GM19463 (cell line): ENCODE results near the gene TGFBR3.

Source experiments
- ATAC-seq: cut with Tn5 transposase; IDR thresholded peaks from one replicate; pipeline ENCODE4 v1.9.1; 2021; ENCODE audit warnings: mild to moderate bottlenecking, moderate library complexity; ENCODE audit not compliant: unreplicated experiment

The TGFBR3 gene

DNA sequence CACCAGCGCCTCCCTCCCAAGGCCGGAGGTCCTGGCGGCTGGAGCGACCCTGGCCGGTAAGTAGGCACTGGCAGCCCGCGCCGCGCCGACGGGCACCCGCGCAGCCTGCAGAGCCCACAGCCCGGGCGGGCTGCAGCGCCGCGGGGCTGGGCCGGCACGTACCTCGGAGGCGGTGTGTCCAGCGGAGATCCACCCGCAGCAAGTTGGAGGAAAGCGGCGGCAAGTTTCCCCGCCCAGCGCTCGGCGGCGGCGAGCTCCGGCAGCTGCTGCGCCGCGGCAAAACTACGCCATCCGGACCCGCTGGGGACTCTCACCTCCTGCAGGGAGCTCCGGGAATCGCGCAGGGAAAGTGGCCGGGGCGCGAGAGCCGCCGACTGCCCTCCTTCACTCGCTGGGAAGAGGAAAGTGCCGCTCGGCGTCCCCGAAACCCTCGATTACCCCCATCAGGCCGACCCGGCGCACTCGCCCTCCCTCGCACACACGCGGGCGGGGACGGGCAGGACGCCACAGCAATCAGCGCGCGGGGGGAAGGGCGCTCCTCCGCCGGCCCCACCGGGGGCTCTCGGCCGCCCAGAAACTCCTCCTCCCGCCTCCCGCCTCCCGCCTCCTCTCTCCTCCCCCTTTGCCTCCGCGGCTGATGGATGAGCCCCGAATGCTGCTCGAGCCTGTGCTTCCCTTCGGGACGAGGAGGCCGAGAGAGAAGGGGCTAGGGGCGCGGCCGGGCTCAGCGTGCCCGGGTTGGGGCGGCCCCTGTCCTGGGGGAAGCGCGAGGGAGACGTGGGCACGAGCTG lies at the start of gene TGFBR3:
TGFBR3 (minus strand) TSS at position 436 of the 791 bp plus-strand sequence. CDS start 24,620 bp downstream, outside the sequence.
- peak; percentile 65 for ATAC-seq

DNA sequence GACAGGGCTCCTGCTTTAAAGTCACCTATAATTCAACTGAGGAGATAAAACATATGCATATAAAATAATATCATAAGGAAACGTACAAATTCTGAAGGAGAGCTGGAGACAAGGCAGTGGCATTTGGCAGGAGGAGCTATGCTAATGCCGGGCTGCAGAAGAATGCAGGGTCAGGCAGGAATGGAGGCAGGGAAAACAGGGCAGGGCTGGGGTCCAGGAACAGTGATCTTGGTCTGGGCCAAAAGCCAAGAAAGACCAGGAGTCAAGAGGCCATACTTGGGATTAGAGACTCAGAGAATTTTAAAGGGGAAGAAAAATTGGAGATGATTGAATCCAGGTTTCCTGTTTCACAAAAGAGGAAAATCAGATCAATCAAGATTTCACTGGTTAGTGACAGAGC lies 43.3 kb upstream of the TGFBR3 start:
- ATAC-seq, result no peak

DNA sequence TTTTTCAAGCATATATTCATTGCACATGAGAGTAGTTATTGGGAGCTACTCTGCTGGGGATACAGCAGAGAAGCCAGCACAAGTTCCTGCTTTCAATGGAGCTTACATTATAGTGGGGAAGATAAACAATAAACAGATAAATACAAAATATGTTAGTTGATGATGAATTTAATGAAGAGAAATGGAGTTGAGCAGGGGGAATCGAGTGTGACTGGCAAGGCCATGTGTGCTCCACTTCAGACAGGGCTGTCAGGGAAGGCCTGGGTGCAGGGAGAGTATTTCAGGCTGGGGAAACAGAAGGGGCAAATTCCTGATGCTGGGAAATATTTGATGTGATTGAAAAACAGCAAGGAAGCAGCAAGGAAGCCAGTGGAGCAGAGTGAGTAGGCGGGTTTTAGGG lies 42.1 kb upstream of the TGFBR3 start:
- no peak for ATAC-seq

DNA sequence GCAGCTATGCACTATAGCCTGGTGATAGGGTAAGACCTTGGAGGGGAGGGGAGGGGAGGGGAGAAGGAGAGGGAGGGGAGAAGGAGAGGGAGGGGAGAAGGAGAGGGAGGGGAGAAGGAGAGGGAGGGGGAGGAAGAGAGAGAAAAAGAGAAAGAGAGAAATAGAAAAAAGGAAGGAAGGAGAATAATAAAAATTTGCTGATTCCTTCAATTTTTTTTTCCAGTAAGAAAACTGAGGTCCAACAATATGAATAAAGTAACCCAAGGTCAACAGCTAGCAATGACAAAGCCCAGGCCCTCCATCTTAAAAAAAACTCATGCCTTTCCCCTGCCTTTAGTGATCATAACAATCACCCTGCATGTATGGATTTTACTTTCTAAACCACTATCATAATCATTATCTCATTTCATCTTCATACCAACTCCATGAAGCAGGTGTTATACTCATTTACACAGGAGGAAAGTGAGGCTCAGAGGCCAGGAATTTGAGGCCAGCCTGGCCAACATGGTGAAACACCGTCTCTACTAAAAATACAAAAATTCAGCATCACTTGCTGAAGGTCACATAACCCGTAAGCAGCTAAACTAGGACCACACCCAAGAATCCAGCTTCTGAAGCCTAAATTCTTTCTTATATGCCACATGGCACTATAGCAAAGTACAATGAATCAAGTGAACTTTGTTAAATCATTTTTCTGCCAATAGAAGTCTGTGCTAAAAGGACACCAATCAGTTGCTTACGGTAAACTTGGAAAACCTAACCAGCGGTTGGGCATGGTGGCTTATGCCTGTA lies 39.9 kb upstream of the TGFBR3 start:
- ATAC-seq, result no peak

DNA sequence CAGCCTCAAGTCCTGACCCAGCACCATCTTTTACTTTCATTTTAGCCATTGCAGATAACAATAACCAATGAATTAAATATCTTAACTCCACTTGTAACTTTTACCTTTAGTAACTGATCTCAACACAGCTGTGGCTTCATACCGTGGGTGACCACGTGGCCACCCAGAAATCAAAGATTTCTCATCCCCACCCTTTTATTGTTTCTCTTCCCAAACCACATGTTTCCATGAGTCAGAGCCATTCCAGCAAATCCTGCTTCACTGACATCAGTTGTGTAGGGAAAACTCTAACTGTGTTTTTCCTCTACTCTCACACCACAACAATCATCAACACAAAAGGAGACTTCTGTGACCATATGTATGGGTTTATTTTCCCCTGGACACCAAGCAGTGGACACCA lies 38.2 kb upstream of the TGFBR3 start:
- no peak for ATAC-seq

DNA sequence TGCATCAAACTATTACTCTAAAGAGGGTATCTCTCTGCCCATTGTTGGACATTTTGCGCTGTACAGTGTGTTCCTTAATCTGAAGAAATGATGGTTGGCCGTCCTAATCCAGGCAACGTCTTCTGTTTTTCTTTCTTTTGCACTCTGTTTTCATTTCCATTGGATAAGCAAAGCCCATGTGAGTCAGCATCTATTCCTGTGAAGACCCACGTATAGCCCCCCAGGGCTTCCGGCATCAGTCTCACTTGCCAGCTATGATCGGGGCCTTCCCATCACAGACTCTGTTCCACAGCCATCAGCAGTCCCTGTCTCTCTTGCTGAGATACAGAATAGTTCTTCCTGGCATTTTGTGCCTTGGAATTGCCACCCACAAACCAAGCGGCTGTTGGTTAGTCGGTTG lies 34.0 kb upstream of the TGFBR3 start:
- ATAC-seq, result no peak

DNA sequence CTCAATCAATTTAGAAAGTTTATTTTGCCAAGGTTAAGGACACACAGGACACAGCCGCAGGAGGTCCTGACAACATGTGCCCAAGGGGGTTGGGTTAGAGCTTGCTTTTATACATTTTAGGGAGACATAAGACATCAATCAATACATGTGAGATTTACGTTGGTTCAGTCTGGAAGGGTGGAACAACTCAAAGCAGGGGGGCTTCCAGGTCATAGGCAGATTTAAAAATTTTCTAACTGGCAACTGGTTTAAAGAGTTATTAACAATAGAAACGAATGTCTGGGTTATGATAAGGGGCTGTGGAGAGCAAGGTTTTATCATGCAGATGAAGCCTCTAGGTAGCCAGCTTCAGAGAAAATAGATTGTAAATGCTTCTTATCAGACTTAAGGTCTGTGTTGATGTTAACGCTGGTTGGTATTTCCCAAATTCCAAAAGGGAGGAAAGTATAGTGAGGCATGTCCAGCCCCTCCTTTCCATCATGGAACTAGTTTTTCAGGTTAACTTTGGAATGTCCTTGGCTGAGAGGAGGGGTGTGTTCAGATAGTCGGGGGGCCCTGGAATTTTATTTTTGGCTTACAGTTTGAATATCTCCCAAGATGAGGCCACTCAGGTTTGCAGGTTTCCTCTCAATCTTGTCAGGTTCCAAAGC lies 31.0 kb upstream of the TGFBR3 start:
- no peak for ATAC-seq

DNA sequence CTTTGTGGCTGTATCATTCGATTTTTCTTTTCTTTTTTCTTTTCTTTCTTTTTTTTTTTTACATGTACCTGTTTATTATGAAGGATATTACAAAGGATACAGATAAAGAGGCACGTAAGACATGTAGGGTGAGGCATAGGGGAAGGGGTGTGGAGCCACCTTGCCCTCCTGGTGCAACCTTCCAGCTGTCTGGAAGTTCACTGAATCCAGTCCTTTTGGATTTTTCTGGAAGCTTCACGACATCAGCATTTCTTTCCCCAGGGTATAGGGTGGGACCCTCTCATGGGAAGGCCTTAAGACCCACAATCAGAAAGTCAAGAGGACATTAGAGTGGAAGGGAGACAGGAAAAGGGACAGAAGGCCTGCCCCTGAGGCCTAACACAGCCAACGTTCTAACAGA lies 30.1 kb upstream of the TGFBR3 start:
- no peak for ATAC-seq

DNA sequence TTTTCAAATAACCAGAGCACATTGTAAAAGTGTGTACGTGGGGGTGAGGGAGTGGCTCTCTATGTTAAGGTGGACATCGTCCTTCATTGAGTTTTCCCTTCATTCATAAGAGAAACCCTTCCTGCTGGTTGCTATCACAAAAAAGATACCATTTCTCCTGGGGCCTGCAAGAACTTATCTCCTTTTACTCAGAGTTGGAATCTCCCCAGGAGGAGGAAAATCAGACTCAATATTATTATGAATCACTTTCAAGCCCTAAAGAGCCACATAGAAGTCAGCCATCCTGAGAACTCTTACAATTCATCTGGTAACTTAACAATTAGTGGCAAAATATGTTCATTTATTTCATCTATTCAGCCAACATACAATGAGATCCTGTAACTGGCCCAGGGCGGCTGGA lies 27.1 kb upstream of the TGFBR3 start:
- ATAC-seq, result no peak

DNA sequence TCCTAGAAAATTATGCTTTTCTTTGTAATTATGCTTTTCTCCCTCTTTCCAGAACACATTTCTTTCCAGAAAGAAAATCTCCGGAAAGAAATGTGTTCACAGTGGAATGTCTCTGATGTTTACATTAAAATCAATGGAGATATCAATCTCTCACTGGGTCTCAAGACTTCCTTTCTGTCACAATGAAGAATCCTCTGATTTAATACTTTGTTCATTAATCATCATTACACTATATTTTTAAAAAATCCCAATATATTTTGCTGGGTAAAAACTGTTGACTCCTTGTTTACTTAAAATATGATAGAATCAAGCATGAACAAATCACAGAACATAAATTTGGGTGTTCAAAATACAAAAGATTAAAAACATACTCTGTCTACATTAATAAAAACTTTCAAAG lies 26.3 kb upstream of the TGFBR3 start:
- no peak for ATAC-seq

DNA sequence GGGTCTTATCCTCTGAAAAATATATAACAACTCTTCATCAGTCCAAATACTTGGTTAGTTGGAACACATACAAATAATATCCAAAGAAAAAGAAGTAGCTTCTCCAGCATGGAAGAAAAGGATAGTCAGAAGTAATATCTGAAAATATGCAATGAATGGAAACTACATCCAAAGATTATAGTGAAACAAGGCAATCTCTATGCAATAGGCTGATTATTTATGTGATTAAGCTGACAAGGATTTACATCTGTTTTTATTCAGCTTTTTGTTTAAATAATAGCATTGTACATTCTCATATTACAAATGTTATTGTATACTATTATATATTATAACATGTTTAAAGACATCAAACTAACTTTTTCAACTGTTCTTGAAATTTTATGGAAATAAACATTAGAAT lies 15.3 kb upstream of the TGFBR3 start:
- ATAC-seq, result no peak

DNA sequence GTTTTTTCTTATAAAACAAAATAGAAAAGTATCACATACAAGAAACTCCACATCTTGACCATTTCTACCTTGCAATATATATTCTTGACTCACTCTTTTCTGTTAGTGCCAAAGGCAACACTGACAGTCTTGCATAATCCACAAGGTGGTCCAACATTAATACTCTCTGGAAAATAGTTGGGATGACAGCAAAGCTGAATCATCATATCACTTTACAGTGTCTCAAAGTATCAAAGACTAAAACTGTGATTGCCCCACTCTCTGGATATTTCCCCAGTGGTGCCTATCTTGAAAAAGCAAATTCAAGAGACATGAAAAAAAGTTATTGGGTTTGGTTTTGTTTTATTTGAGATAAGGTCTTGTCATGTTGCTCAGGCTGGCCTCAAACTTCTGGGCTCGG lies 14.6 kb upstream of the TGFBR3 start:
- ATAC-seq, result no peak

DNA sequence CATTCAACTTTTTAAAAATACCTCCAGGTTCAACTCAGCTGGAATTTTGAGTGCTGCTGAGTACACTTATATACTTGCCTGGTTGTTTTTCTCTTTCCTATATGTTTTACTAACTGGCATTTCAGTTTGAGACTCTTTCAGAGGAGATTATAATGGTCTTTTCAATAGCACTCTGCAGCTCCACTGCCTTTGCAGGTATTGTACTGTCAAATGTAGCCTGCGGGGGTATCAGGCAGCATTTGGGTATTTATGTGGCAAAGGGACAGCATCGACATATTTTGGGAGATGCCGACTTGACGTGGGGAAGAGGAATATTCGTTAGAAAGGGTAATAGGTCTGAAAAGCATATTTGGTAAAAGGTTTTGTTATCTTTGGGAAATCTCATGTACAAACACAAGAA lies 11.1 kb upstream of the TGFBR3 start:
- ATAC-seq, result no peak

DNA sequence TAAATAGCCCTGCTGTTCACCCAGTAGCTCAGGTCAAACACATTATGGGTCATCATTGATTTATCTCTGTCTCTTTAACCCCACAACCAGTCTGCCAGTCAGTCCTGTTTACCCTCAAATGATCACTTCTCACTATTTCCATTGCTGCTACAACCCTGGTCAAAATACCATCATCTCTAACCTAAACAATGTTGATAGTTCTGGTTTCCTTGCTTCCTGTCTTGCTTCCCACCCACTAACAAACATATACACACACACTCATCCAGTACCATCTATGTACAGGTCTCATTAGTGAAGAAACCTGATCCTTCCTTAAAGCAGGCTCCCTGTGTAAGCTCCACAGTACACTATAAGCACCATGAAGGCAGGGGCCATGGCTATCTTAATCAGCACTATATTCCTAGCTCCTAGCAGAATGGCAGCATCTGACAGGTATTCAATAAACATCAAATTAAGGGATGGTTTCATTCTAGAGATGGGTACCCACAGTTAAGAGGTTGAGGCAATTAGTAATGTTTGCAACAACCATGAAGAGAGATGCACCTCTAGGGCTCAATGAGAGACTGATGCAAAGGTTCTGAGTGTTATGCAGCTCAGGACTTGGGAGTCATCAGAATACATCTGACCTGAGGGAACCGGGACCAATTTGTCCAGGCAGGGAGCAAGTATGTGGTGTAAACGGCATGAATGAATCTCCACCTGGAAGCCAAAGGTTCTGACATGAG lies 10.0 kb upstream of the TGFBR3 start:
- no peak for ATAC-seq

DNA sequence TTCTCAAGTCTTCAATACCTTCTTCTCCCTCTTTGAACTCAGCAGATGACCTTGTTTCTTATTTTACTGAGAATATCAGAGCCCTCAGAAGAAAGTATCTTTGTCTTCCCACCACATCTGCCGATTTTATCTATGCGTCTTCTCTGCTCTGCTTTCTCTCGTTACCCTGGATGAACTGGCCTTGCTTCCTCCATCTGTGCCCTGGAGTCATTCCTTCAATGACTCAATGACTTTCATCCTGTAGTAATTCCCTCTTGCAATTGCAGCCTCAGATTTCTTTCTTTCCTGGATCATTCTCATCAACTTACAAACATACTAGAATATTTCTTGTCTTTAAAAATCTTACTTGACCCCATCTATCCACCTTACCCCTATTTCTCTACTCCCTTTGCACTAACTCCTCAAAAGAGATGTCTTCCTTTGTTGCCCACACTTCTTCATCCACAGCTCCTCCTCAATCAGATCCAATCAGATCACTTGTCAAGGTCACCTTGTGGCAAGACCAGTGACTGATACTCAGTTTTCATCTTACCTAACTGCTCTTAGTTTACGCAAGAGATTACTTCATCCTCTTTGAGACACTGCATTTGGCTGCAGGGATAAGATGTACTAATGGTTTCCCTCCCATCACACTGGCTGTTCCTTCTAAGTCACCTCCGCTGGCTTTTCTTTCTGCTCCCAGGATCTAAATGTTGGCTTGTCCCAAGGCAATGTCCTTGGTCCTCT lies 8.2 kb upstream of the TGFBR3 start:
- no peak for ATAC-seq

DNA sequence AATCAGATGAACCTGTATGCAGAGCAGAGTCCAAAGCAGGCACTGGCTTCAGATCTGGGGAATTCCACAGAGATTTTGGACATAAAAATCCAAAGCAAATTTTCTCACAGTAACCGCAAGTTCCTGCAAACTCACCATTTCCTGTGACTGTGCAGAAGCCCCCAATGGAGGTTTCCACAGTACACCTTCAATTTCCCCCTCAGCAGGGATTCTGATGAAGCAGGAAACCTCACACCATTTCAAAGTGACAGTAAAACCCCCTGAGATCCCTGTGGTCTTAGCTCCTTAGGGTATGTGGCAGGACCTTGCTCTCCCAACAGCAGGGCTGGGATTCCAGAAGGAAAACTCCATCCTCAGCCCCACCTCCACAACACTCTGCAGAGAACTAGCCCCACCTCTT lies 6.0 kb upstream of the TGFBR3 start:
- ATAC-seq, result no peak

DNA sequence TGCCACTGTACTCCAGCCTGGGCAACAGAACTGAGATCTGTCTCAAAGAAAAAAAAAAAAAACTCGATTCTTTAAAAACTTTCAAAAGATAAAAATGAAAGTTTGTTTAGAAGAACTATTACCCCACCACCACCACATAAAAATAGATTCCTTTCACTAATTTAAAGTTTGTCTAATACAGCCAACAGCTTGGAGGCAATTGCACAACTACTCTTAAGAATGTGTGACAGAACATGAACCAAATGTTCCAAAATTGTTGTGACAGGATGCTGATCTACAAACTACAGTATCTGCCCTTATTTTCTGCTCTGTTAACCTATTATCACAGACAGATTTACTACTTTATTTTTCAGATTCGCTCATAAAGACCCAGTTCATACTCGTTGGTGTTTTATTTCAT lies 5.5 kb upstream of the TGFBR3 start:
- no peak for ATAC-seq

DNA sequence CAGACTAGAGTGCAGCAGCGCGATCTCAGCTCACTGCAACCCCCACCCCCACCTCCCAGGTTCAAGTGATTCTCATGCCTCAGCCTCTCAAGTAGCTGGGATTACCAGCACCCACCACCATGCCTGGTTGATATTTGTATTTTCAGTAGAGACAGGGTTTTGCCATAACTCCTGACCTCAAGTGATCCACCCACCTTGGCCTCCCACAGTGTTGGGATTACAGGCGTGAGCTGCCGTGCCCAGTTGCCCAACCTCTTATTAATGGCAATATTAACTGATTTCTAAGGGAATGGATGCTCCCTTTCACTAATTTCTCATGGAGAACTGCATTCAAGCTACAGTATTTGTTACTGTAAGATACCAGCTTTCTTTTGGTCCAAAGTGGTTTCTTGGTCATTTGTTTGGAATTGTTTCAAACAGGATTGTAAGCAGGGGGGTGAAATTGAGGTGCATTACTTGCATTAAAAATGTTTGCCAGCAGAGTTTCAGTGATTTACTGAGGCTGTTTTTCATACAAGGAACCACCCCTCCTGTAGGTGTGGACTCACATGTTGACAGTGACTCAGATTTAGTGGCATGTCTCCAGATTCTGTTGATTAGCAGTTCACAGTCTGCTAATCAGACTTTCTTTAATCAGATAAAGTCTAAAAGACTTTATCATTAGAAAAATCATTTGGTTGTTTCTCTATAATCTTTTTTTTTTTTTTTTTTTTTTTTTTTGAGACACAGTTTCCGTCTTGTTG lies 3.9 kb upstream of the TGFBR3 start:
- ATAC-seq, result no peak

DNA sequence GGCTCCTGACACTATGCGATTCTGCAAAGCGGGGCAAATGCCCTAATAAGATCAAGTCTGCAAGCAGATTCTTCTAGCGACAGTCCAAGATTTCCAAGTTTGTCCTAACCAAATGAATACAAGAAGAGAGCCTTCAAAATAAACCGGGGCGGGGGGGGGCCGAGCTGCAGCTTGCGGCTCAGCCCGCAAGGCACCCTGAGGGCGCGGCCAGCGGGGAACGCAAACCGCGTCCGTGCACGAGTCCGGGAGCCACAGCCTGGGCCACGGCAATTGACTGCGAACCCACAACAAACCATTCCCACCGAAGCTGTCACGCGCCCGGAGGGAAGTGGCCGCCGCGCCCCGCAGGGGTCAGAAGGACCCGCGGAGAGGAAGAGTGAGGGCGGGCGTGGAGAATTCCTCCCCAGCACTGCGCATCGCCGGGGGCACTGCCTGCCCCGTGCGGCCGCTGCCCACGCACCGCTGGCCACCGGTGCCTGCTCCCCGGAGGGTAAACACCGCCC lies 687 bp downstream of the TGFBR3 start:
- no peak for ATAC-seq
